ENCODE data around the gene C1QTNF7. TPM values are rescaled to one million over a fixed set of nuclear protein-coding genes. Genes with fewer than 3 reads are reported as not detected.

C1QTNF7 gene
- total RNA-seq: 10 to 100 TPM in 1 of 2 donors, 1 to 10 TPM in 1; 2.1 to 13.1 TPM
- 10 to 100 TPM; 12.9 to 17.8 (median 15.8) TPM for polyA plus RNA-seq (ENCODE audit: insufficient read length in 6 of 6)
- long read RNA-seq, donor 1, full-length matches to known transcripts: 7 of 7 reads
- long read RNA-seq, donor 1, partial matches to known transcripts: 0 of 7 reads
- long read RNA-seq, donor 1, other reads (novel, unspliced or antisense): 0 of 7 reads
- long read RNA-seq, donor 2, full-length matches to known transcripts: 10 of 10 reads
- long read RNA-seq, donor 2, partial matches to known transcripts: 0 of 10 reads
- long read RNA-seq, donor 2, other reads (novel, unspliced or antisense): 0 of 10 reads
- long read RNA-seq, donor 3, full-length matches to known transcripts: 5 of 5 reads
- long read RNA-seq, donor 3, partial matches to known transcripts: 0 of 5 reads
- long read RNA-seq, donor 3, other reads (novel, unspliced or antisense): 0 of 5 reads
- long read RNA-seq, donor 4, full-length matches to known transcripts: 2 of 2 reads
- long read RNA-seq, donor 4, partial matches to known transcripts: 0 of 2 reads
- long read RNA-seq, donor 4, other reads (novel, unspliced or antisense): 0 of 2 reads
- long read RNA-seq, donor 5, full-length matches to known transcripts: 3 of 3 reads
- long read RNA-seq, donor 5, partial matches to known transcripts: 0 of 3 reads
- long read RNA-seq, donor 5, other reads (novel, unspliced or antisense): 0 of 3 reads
- long read RNA-seq, donor 6, full-length matches to known transcripts: 5 of 5 reads
- long read RNA-seq, donor 6, partial matches to known transcripts: 0 of 5 reads
- long read RNA-seq, donor 6, other reads (novel, unspliced or antisense): 0 of 5 reads
- long read RNA-seq, donor 7, full-length matches to known transcripts: 2 of 2 reads
- long read RNA-seq, donor 7, partial matches to known transcripts: 0 of 2 reads
- long read RNA-seq, donor 7, other reads (novel, unspliced or antisense): 0 of 2 reads
- long read RNA-seq, donor 8, full-length matches to known transcripts: 4 of 4 reads
- long read RNA-seq, donor 8, partial matches to known transcripts: 0 of 4 reads
- long read RNA-seq, donor 8, other reads (novel, unspliced or antisense): 0 of 4 reads
- long read RNA-seq, donor 9: 0 reads
- long read RNA-seq, donor 10, partial matches to known transcripts: 0 of 1 reads
- long read RNA-seq, donor 10, other reads (novel, unspliced or antisense): 1 of 1 reads
- long read RNA-seq, donor 11: 0 reads
- long read RNA-seq, donor 12, full-length matches to known transcripts: 3 of 3 reads
- long read RNA-seq, donor 12, partial matches to known transcripts: 0 of 3 reads
- long read RNA-seq, donor 12, other reads (novel, unspliced or antisense): 0 of 3 reads

GRCh38 chr4:15427701-15428100, at the start of gene C1QTNF7:
Gene C1QTNF7, plus strand, starts transcription at chr4:15428033. Its CDS starts 7,711 bp downstream, at chr4:15435744.
- H3K9me3 ChIP-seq: no peaks in the 10 kb centered on the region
- ATAC-seq (peak; percentile 35), DNase-seq (peak in 2 of 4 donors; percentile 31 to 50)
- no peak within 1 kb of the TSS for H3K4me3 ChIP-seq
- H3K27me3 ChIP-seq: no peaks in the 10 kb centered on the region
- H3K4me1 ChIP-seq: peaks cover 0 to 6% of the 10 kb centered on the region in 2 donors
- peak within 1 kb of the TSS; percentile 35 to 65 for H3K27ac ChIP-seq
- intact Hi-C loops (cut with DNase I): no loop called here
- no peaks in the 10 kb centered on the region for H3K36me3 ChIP-seq
- no peak for TF ChIP-seq CTCF (IDR thresholded peaks at IDR 0.05)

- no peaks in the 10 kb centered on the region for H3K9me3 ChIP-seq
- peaks cover 8 to 27% of the 10 kb centered on the region in 2 donors for H3K4me1 ChIP-seq
- DNase-seq (no peak), ATAC-seq (no peak)
- H3K36me3 ChIP-seq: no peaks in the 10 kb centered on the region
- no peaks in the 10 kb centered on the region for H3K27me3 ChIP-seq
- intact Hi-C loops (cut with DNase I): no loop called here
- H3K4me3 ChIP-seq: no peak overlapping the region
- TF ChIP-seq CTCF (IDR thresholded peaks at IDR 0.05): no peak
- H3K27ac ChIP-seq: peak overlapping the region in 1 of 2 donors; percentile 39
These were observed 49.8 kb upstream of the C1QTNF7 start for GRCh38 chr4:15378062-15378461.

- no peak for TF ChIP-seq CTCF (IDR thresholded peaks at IDR 0.05)
- intact Hi-C loops (cut with DNase I): no loop called here
- Histone ChIP-seq H3K4me3 (no peak overlapping the region), H3K36me3 (no peaks in the 10 kb centered on the region), H3K9me3 (no peaks in the 10 kb centered on the region), H3K27ac (no peak overlapping the region), H3K27me3 (no peaks in the 10 kb centered on the region), H3K4me1 (peaks cover 8 to 27% of the 10 kb centered on the region in 2 donors)
- DNase-seq (no peak), ATAC-seq (no peak)
These were observed 49.3 kb upstream of the C1QTNF7 start for GRCh38 chr4:15378493-15378892.

GRCh38 chr4:15381806-15382338, 46.0 kb upstream of the C1QTNF7 start:
- Histone ChIP-seq H3K27ac (no peak overlapping the region), H3K27me3 (no peaks in the 10 kb centered on the region), H3K4me1 (peaks cover 0 to 9% of the 10 kb centered on the region in 2 donors), H3K4me3 (no peak overlapping the region), H3K36me3 (no peaks in the 10 kb centered on the region), H3K9me3 (no peaks in the 10 kb centered on the region)
- ATAC-seq (no peak), DNase-seq (no peak)
- TF ChIP-seq CTCF (IDR thresholded peaks at IDR 0.05): no peak
- intact Hi-C loops (cut with DNase I): no loop called here
